Thyroid gland (tissue), 4 donors: ENCODE data around the gene LPCAT4.

Experiments
- CTCF ChIP-seq, 6 experiments: fragments of 200-600 bp in 3 of 6; fragments of 450-650 bp in 3 of 6; sonication (generic) in 3 of 6; IDR thresholded peaks; one replicate each; pipeline ENCODE4 v1.5.1; 2016 to 2019; ENCODE audit warnings: antibody characterized with exemption in 6 of 6, mild to moderate bottlenecking in 2 of 6, inconsistent platforms in 1 of 6, moderate library complexity in 1 of 6
- POLR2A ChIP-seq, 2 donors: fragments of 450-650 bp; IDR thresholded peaks; one replicate each; pipeline ENCODE4 v1.6.1; 2017; ENCODE audit warnings: antibody characterized with exemption in 2 of 2, mild to moderate bottlenecking in 2 of 2, moderate library complexity in 1 of 2

GRCh38 chr15:34329006-34329405 is 38.0 kb downstream of the LPCAT4 start:
- TF ChIP-seq CTCF (IDR thresholded peaks at IDR 0.05) = no peak
- TF ChIP-seq POLR2A (IDR thresholded peaks at IDR 0.05) = no peak
